Tibial nerve (tissue), 3 donors: Measurements from ENCODE around the gene DCAF17.

Experiments used
- CTCF ChIP-seq, 5 experiments: fragments of 200-600 bp in 3 of 5; fragments of 450-650 bp in 2 of 5; sonication (generic) in 3 of 5; IDR thresholded peaks; one replicate each; pipeline ENCODE4 v1.5.1; 2016 to 2019; ENCODE audit warnings: antibody characterized with exemption in 5 of 5, mild to moderate bottlenecking in 3 of 5, moderate library complexity in 2 of 5
- POLR2A ChIP-seq, 2 donors: fragments of 450-650 bp; IDR thresholded peaks; one replicate each; pipeline ENCODE4 v1.6.1; 2017; ENCODE audit warnings: antibody characterized with exemption in 2 of 2, mild to moderate bottlenecking in 2 of 2, moderate library complexity in 2 of 2

GRCh38 chr2:171485116-171485515 is 51.1 kb downstream of the DCAF17 start:
- no peak for TF ChIP-seq CTCF (IDR thresholded peaks at IDR 0.05)
- no peak for TF ChIP-seq POLR2A (IDR thresholded peaks at IDR 0.05)
